Measurements from ENCODE around the gene MAPKAPK3.

Gene MAPKAPK3

DNA sequence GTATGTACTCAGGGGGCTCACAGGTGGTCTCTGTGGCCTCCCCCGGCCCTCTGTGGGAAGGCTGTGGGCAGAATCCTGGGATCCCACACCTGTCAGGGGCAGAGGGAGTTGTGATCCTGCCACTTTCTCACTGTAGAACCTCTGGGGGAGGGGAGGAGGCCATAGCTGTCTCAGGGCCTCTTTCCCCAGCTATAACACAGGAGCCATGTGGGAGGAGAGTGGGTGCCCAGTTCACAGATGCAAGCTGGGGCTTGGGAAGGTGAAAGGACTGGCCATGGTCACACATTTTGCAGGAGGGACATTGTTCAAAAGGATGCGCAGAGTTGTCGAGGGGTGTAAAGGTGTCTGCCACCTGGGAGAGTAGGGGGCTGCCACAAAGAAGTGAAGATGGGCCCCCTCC lies 11.7 kb downstream of the MAPKAPK3 start:
- DNase-seq = no peak

DNA sequence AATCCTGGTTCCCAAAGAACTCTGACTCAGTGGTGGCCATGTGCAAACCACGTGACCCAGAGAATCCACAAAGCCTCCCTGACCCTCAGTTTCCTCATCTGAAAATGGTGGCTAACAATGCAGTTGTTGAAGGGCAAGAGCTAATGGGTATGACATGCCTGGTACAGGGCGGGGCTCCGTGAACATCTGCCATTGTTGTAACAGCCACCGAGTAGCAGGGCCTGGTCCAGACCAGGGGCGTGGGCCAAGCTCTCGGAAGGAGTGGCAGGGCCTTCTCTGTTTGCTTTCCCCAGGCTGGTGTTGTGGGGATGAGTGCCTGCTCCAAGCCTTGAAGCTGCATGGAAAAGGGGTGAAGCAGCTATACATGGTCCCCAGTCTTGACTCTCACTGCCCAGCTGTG lies 13.4 kb downstream of the MAPKAPK3 start:
- no peak for DNase-seq

DNA sequence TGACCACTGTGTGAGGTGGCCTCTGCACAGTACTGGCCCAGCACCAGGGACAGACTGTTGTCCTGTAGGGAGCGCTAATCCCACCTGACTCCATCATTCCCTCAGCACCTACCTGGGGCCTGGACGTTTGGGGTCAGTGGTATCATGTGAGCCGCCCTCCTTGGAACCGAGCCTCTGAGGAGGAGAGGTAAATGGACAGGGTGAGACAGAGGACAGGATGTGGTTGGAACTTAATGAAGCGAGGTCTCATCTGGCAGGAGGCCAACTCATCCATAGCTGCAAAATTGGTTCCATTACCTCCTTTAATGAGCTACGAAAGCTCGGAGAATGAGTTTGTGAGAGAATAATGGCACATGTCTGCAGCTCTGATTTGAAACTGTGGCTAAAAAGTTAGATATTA lies 13.9 kb downstream of the MAPKAPK3 start:
- DNase-seq = no peak

DNA sequence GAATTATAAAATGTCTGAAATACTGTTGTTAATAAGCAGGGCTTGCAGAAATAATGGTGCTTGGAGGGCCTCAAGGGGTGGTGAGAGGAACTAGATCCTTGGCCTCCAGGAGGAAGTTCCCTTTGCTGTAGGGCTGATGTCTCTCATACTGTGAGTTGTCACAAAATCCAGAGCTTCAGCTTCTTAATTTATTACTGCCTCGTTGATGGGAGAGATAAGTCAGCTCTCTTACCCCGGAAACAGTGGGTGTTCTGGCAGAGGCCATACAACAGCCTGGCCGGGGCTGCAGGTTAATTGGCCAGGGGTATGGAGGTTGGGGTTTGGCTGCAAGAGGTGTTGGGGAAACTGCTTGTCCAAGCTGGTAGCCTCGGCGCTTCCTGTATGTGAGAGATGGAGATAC lies 15.5 kb downstream of the MAPKAPK3 start:
- DNase-seq = no peak

DNA sequence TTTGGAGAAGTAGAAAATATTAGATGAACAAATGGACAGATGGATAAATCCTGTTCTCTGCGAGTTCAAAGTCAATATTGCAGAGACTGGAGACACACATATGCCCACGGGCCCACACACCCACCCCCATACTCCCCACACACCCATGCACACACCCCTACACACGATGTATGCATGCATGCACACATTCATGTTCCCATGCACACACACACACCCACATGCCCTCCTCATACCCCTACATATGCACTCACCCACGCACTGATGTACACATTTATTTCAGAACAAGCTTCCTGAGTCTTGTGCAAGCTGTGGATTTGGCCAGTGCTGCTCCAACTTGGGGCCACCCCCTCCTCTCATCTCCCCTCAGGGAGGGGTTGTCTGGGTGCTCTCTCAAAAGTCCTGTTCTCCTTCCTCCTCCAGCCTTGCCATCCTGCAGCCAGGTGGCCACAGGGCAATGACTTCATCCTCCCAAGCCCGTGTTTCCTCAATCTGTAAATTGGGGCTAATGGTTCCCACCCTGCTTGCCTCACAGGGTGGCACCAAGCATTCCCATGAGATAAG lies 16.4 kb downstream of the MAPKAPK3 start:
- DNase-seq = no peak

DNA sequence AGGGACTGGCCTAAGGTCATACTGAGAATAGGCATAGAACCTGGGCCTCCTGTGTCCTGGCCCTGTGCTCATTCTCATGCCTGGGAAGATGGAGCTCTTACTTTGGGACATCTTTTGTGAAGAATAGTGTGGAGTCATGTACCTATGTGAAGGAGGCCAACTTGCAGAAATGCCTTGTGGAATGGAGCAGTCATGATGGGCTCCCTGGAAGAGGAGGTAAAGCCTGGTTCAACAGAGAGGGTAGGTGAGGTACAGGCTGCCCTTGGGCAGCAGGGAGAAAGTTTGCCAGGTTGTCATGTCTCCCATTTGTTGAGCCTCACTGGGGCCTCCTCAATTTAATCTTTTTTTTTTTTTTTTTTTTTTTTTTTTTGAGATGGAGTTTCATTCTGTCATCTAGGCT lies 18.1 kb downstream of the MAPKAPK3 start:
- DNase-seq = no peak

DNA sequence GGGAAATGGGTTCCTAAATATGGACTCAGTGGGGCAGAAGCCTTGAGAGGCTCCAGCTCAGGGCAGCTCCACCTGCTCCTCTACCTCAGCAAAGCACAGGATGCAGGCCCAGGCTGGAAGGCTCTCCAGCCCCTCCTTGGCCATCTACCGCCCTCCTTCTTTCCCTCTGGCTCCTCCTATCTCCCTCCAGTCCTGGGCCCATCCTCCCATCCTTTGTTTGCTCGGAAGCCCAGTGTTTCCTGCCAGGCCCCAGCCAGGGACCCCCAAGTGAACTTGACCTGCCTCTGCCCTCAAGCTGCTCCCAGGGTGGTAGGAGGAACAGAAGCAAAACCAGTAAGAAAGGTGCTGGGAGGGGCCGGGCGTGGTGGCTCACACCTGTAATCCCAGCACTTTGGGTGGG lies 20.1 kb downstream of the MAPKAPK3 start:
- no peak for DNase-seq

DNA sequence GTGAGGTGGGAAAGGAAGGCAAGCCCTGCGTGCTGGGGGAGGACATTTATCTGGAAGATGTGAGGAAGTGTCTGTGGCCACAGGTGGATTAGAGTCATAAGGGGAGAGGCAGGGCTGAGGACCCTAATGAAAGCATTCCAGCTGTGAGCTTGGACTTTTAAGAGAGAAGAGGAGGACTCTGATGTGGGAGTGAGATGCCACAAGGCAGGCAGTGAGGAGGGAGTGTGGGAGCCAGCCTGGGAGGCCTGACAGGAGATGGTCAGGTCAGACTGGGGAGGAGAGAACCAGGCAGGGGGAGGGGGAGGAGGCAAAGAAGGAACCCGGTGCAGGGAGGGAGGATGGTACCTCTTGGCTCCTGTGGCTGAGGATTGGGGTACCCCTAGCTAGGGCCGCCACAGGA lies 21.0 kb downstream of the MAPKAPK3 start:
- no peak for DNase-seq

DNA sequence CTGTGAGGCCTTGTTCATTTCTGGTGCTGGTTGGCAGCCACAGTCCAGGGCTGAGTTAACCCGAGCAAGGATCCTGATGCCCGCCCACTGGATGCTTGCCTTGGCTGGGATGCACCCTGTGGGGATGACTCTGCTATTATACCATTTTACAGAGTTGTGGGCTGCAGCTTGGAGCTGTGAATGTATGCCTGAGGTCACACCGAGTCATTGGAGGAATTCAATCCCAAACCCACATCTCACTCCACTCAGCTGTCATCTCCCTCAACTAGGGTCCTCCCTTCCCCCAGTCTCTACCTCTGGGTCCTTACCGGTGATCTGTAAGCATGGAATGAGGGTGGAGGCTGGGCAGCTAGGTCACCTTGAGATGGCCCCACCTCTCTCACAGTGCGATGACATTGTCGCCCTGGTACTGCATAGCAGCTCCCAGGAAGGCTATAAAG lies 22.1 kb downstream of the MAPKAPK3 start:
- DNase-seq = no peak

DNA sequence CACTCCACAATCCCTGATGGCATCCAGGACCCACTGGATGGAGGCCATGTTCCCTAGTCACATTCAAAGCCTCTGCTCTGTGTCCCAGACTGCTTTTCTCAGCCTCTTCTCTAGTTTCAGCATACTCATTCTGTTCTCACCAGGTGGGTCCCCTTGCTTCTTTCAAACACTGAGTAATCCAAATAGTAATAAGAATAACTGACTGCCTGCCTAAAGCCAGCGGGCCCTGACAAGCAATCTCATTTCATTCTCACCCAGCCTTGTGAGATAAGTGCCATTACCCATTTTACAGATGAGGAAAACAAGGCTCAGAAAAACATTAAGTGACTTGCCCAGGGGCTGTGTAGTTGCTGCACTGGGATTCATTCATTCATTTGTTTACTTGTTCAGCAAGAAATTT lies 25.4 kb downstream of the MAPKAPK3 start:
- no peak for DNase-seq

DNA sequence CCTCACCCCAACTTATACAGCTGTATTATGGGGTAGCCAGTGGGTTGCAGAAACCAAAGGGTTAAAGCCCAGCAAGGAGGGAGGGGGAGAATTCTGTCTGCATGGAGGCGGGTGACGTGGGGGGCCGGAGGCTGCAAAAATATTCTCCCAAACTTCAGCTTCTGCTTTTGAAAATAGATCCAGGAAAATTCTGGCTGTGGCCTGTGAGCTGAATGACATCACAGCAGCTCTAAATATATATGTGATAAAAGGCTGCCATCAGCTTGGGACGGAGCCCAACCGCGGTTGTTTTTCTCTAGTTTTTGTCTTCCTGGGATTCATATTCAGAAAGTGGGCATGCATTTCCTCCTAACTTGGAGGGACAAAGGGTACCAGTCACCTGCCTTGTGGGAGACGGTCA lies 27.6 kb downstream of the MAPKAPK3 start:
- DNase-seq = no peak

DNA sequence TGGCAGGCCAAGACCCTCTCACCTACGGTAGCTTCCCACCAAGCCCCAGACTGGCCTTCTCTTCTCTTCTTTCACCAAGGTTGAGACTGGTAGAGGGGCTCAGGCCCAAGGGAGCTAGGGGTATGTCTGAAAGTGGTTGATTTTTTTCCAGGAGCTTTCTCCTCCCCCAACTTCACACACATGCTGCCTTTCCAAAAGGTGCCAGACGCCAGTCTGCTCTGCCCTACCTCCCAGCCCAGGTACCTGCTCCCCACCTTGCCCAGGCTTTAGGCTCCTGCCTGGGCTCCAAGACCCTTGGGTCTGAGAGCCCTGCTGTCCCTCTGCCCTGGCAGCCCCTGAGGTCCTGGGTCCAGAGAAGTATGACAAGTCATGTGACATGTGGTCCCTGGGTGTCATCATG lies 28.4 kb downstream of the MAPKAPK3 start:
- no peak for DNase-seq

DNA sequence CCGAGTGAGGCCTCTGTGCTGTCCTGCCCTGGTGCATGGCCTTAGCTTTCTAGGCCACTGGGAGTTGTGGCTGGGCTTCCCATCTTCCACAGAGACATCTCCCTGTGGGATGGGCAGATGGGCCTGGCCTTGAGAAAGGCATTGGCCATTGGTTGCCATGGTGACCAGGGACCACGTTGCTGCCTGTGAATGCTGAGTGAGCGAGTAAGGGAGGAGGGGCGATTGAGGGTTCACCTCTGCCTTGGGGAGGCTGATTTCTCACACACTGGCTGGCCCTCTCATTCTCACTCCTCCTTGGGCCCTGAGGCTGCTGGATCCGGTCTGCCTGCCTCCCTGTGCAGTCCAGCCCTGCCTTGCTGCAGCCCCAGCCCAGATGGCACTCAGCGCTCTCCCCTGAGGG lies 31.4 kb downstream of the MAPKAPK3 start:
- no peak for DNase-seq

DNA sequence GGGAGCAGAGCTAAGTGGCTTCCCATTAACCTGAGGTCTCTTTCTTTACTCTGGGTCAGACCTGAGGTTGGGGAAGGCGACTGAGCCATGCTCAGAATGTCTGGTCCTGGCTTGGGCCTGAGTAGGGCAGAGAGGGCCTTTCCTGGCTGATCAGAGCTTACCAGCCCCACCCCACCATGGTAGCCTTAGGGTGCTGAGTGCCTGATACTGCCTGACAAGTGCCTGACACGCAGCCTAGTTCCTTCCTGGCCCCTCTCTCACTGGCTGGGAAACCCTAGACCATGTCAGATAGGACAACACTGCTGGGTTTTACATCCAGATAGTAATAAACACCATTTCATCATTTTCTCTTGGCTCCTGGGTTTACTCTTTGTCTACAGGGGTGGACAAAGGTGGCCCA lies 32.0 kb downstream of the MAPKAPK3 start:
- DNase-seq = no peak

DNA sequence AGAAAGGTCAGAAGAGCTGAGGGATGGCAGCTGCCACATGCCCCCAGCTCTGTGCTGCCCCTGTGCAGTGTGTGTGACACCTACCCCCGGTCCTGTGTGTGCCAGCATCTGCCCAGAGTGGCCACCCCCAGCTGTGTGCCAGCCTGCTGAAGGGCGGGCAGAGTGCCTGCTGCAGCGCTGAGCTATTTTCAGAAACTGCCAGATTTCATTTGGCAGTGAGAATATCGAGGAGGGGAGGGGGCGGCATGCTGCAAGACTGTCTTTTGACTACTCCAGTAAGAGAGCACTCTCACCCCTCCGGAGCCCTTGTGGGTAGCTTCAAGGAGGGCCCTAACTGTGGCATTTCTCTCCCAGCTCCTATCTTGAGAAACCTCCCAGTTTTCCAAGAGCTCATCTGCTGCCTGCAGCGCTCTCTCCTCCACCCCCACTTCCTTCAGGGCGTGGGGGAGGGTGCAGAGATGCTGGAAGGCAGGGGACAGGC lies 32.5 kb downstream of the MAPKAPK3 start:
- DNase-seq = no peak

DNA sequence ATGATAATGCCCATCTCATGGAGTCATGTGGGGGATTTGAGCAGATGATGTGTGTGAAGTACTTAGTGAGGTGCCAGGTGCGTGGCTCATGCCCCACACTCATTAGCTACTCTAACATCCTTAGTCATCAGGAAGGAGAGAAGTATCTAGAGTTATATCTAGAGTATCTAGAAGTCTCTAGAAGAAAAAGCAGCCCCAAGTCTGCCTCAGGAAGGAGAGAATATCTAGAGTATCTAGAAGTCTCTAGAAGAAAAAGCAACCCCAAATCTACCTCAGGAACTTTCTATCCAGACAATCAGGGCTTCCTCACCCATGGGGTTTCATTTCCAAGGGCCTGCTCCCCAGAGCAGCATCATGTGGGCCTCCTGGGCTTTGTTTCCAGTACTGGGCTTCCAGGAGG lies 33.1 kb downstream of the MAPKAPK3 start:
- DNase-seq = no peak

DNA sequence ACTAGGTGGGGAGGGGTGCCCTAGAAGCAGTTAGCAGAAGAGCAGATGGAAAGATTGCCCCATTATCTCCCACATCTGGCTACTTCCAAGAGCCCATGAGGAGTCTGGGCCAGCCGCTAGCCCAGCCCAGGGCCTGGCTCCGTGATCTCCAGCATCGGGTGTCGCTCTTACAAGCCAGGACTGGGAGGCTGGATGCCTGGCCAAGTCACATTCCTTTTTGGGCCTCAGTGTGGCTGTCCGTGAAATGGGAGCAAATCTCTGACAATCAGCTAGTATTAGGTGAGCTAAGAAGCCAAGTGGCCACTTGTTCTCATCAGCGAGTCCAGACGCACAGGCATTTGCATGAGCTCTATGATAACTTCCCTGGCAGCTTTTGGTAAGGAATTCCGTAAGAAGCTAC lies 34.5 kb downstream of the MAPKAPK3 start:
- no peak for DNase-seq

DNA sequence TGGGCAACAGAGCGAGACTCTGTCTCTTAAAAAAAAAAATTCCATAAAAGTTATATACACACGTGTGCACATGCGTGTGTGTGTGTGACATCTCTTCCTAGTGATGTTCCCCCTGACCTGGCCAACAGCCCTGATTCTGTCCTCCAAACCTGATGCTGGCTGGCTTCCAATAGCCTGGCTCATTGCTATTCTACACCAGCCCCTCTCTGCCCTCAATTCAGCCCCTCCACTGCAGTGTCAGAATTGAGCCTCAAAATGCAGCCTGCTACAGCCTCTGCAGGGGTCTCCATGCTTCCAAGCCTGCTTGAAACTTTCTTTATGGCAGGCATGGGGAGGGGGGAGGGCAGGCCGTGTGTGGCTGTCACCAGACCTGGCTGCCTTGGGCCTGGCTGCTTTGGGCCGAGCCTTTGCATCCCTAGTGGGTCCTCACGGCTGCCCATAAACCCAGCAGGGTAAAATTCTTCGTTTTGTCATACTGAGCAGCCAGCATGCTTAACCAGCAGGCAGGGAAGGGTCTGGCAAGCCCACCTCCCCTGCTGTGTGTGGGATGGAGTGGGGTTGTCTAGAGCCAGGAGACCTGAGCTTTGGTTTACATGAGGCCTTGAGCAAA lies 35.1 kb downstream of the MAPKAPK3 start:
- DNase-seq = no peak

DNA sequence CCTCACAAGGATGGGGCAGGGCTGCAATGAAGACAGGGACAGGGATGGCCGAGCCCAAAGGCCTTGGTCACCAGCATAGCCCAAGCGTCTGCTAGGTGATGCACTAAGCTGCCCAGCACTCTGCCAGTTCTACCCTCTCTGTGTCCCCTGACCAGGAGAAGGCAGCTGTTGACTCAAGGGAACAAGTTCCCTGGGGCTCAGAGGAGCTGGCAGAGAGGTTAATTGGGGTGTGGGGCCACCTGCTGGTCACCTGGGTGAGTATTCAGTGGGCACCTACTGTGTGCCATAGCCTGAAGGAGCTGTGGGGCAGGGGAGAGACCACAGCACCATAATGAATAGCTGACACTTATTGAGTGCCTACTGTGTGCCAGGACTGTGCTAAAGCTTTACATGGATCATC lies 35.8 kb downstream of the MAPKAPK3 start:
- no peak for DNase-seq

DNA sequence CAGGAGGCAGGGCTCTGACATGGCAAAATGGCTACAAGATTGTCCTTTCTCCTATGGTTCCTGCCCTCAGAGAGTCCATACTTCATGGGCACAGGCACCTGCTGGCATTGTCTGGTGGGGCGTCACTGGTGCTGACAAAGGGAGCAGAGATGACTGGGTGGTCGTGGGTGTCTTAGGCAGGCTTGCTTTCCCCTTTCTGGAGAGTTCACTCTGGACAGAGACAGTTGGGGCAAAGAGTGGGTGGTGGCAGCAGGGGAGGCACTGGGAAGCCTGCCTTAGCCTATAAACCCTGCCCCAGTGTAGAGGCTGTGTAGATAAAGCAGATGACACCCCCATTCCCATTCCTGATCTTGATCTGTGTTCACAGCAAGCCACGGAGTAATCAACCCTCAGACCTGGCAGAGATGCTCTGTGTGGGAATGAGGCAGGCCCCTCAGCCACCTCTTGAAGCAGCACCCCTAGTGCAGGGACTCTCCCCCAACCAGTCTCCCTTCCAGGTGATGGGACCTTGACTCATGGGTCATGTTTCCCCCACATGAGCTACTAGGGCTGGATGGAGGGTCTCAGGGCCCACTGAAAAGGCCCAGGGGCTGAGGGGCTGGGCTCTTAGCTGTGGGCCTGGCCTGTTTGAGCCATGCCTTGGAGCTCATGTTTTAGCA lies 37.1 kb downstream of the MAPKAPK3 start:
- DNase-seq = no peak

DNA sequence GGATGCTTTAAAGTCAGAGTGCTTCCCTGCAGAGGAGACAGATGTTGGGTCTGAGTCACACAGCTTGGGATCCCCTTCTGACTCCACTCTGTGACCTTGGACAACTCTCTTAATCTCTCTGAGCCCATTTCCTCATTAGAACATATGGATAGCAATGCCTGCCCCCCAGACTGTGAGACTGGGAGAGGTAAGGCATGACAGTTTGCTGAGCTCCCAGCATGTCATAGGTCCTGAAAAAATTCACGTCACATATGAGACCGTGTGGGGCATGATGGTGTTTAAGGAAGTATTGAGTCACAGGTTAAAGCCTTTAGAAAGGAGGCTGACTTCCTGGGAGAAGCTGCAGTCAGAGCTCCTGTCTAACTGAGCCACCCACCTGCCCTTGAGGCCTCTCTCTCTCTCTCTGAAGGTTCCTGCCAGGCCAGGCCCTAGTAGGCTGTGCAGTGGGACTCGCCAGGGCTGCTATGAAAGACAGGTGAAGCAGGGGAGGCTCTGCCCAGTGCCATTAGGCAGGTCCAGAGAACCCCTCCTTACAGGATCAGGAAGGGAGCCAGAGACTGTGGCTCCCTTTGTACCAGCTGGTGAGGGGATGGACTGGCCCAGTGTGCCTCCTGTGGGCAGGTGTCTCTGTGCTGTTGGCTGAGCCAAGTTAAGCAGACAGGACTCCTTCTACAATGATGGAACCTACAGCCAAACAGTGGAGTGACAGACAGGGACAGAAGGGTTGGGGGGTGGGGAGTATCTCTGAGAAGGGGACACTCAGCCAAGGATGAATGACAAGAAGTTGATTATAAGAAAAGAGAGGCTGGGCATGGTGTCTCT lies 38.3 kb downstream of the MAPKAPK3 start:
- DNase-seq = no peak

DNA sequence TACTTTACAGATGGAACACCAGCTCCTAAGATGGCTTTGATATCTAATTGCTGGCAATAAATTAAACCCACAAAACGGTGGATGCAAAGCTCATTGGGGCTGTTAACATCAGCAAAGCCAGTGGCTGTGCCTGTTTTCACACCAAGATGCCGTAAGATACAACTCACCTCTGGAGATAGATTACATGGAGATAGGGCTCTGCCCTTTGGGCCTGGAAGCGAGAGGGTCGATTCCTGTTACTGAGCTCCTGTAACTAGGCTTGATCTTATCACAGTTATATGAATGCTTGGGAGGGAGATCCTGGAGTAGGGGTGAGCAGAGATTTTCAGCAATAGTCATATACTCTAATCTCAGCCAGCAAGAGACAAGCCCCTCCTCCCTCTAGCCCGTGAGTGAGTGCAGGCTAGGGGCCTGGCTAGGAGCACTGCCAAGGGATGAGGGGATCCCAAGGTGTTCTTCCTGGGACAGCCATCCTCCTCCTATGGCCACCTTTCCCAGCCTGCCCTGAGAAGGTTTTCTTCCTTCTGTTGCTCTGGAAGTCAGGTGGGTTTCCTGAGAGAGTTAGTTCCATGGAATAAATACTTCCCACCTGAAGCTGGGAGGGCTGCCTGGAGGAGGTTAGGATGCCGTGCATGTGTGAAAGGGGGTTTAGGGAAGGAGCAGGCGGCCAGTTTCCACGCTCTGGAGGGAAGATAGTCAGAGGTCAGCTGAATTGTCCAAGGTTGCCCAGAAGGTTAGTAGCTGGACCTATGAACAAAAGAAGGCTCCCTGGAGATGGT lies 39.7 kb downstream of the MAPKAPK3 start:
- DNase-seq = no peak

DNA sequence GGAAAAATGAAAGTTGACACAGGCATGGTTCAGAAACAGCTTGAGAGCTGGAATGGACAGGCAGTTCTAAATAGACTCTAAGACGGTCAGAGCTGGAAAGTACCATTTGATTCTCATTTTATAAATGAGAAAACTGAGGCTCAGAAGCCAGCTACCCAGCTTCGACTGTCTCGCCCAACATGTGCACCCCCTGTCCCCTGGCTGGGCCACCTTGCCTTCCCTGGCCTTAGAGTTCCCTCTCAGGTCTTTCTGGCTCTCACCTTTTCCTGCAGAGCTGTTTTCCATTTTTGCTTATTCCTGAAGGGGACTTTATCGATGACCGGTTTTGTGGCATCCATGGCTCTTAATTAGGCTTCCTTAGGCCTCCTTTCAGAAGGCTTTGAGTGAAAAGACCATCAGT lies 40.5 kb downstream of the MAPKAPK3 start:
- no peak for DNase-seq

Data from NCI-H1694 treated with DMSO at 0.1 percent for 48 hours (cell line).